ENCODE measurements around the gene KPNA6.

GRCh38 chr1:32138965-32139364 is 31.1 kb downstream of the KPNA6 start:
- TF ChIP-seq, protein P1, sequence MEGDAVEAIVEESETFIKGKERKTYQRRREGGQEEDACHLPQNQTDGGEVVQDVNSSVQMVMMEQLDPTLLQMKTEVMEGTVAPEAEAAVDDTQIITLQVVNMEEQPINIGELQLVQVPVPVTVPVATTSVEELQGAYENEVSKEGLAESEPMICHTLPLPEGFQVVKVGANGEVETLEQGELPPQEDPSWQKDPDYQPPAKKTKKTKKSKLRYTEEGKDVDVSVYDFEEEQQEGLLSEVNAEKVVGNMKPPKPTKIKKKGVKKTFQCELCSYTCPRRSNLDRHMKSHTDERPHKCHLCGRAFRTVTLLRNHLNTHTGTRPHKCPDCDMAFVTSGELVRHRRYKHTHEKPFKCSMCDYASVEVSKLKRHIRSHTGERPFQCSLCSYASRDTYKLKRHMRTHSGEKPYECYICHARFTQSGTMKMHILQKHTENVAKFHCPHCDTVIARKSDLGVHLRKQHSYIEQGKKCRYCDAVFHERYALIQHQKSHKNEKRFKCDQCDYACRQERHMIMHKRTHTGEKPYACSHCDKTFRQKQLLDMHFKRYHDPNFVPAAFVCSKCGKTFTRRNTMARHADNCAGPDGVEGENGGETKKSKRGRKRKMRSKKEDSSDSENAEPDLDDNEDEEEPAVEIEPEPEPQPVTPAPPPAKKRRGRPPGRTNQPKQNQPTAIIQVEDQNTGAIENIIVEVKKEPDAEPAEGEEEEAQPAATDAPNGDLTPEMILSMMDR (IDR thresholded peaks at IDR 0.05; ENCODE audit: extremely low read depth in 1 of 2, insufficient read depth in 1 of 2, low read depth in 1 of 2, low read length in 2 of 2), result no peak
- TF ChIP-seq POLR2A (IDR thresholded peaks at IDR 0.05; ENCODE audit: low read depth, low read length), result no peak

Data from endothelial cell of umbilical vein (primary cell).